Neuronal stem cell (in vitro differentiated cells): ENCODE measurements around the gene TMEM42.

Source experiments
- DNase-seq: peaks from one replicate; pipeline ENCODE4 v3.0.0-alpha.2; 2013; ENCODE audit warnings: low spot score
- H2AFZ ChIP-seq: one replicate; pipeline ENCODE4 v1.6.1; 2013; ENCODE audit warnings: mild to moderate bottlenecking, low read length, inconsistent platforms
- H2AK5ac ChIP-seq: 2 replicates; pipeline ENCODE4 v1.6.1; 2013; ENCODE audit warnings: low read depth, mild to moderate bottlenecking, inconsistent platforms, low read length, moderate library complexity, mixed read lengths
- H2BK120ac ChIP-seq: 2 replicates; pipeline ENCODE4 v1.6.1; 2013; ENCODE audit warnings: low read depth, mild to moderate bottlenecking, inconsistent platforms, low read length, moderate library complexity, mixed read lengths
- H2BK12ac ChIP-seq: one replicate; pipeline ENCODE4 v1.6.1; 2013; ENCODE audit warnings: low read length, inconsistent platforms
- H2BK15ac ChIP-seq: 2 replicates; pipeline ENCODE4 v1.6.1; 2013; ENCODE audit warnings: mild to moderate bottlenecking, low read length, inconsistent platforms, mixed read lengths
- H2BK5ac ChIP-seq: one replicate; pipeline ENCODE4 v1.6.1; 2013; ENCODE audit warnings: inconsistent platforms, mild to moderate bottlenecking, low read length, moderate library complexity
- H3K14ac ChIP-seq: one replicate; pipeline ENCODE4 v1.6.1; 2013; ENCODE audit warnings: low read length, inconsistent platforms
- H3K18ac ChIP-seq: 2 replicates; pipeline ENCODE4 v1.6.1; 2013; ENCODE audit warnings: low read length, inconsistent platforms
- H3K23ac ChIP-seq: 2 replicates; pipeline ENCODE4 v1.6.1; 2013; ENCODE audit warnings: low read depth, mild to moderate bottlenecking, mixed read lengths, low read length, inconsistent platforms; ENCODE audit not compliant: poor library complexity
- H3K27ac ChIP-seq: replicated peaks from 3 replicates; pipeline ENCODE4 v1.5.1; 2013; ENCODE audit warnings: low read length, inconsistent platforms
- H3K27me3 ChIP-seq, 3 experiments: 2 replicates each; pipeline ENCODE4 v1.6.1; 2013; ENCODE audit warnings: low read length in 3 of 3, mild to moderate bottlenecking in 2 of 3, inconsistent platforms in 1 of 3, low read depth in 1 of 3, mixed read lengths in 1 of 3, moderate library complexity in 1 of 3; ENCODE audit not compliant: control insufficient read depth in 3 of 3, insufficient read depth in 3 of 3
- H3K36me3 ChIP-seq, 2 donors: replicated peaks in 1 of 2; 2 replicates each; pipeline ENCODE4 v1.6.1; 2013; ENCODE audit warnings: low read length in 2 of 2; ENCODE audit not compliant: control insufficient read depth in 2 of 2, insufficient read depth in 2 of 2
- H3K4ac ChIP-seq: 2 replicates; pipeline ENCODE4 v1.6.1; 2013; ENCODE audit warnings: inconsistent platforms, mild to moderate bottlenecking, low read length, moderate library complexity
- H3K4me1 ChIP-seq, 2 donors: 1 replicate in 1 of 2; 2 replicates in 1 of 2; pipeline ENCODE4 v1.6.1; 2013; ENCODE audit warnings: low read length in 2 of 2, low read depth in 1 of 2; ENCODE audit not compliant: control insufficient read depth in 2 of 2, insufficient read depth in 1 of 2
- H3K4me2 ChIP-seq: one replicate; pipeline ENCODE4 v1.6.1; 2013; ENCODE audit warnings: mild to moderate bottlenecking, low read length, inconsistent platforms; ENCODE audit not compliant: insufficient read depth, poor library complexity, severe bottlenecking
- H3K4me3 ChIP-seq, 2 donors: 2 replicates each; pipeline ENCODE4 v1.5.1; 2013; ENCODE audit warnings: low read length in 2 of 2, mild to moderate bottlenecking in 2 of 2, inconsistent platforms in 1 of 2, moderate library complexity in 1 of 2
- H3K79me1 ChIP-seq: one replicate; pipeline ENCODE4 v1.6.1; 2013; ENCODE audit warnings: low read depth, mild to moderate bottlenecking, inconsistent platforms, low read length, moderate library complexity
- H3K9ac ChIP-seq: one replicate; pipeline ENCODE4 v1.6.1; 2013; ENCODE audit warnings: mild to moderate bottlenecking, low read depth, low read length, inconsistent platforms; ENCODE audit not compliant: poor library complexity
- H3K9me3 ChIP-seq, 2 donors: replicated peaks in 1 of 2; 2 replicates each; pipeline versions ENCODE3 to v1.6.1; 2013; ENCODE audit warnings: low read length in 2 of 2, mild to moderate bottlenecking in 2 of 2, inconsistent platforms in 1 of 2, low read depth in 1 of 2, mixed read lengths in 1 of 2, moderate library complexity in 1 of 2; ENCODE audit not compliant: control insufficient read depth in 2 of 2, insufficient read depth in 1 of 2
- H4K8ac ChIP-seq: one replicate; pipeline ENCODE4 v1.6.1; 2013; ENCODE audit warnings: low read depth, mild to moderate bottlenecking, inconsistent platforms, low read length, moderate library complexity
- H4K91ac ChIP-seq: one replicate; pipeline ENCODE4 v1.6.1; 2013; ENCODE audit warnings: low read length, low read depth, mild to moderate bottlenecking, inconsistent platforms; ENCODE audit not compliant: poor library complexity
- WGBS, 2 donors: extraction: QIAGEN DNeasy Blood & Tissue Kit; methylation state at CpG; one replicate each; pipeline ENCODE4 v1.1.7; 2013; ENCODE audit warnings: missing lambda C conversion rate in 2 of 2, mixed read lengths in 1 of 2; ENCODE audit not compliant: insufficient read length in 2 of 2, insufficient replicate concordance in 1 of 2; ENCODE audit errors: extremely low coverage in 2 of 2; 5-methylcytosine and 5-hydroxymethylcytosine counted together

The TMEM42 gene

GRCh38 chr3:44906997-44907396 lies 45.3 kb downstream of the TMEM42 start:
- Histone ChIP-seq H4K8ac (no peak overlapping the region), H3K36me3 (no peaks in the 10 kb centered on the region), H2BK15ac (no peak overlapping the region), H3K4me3 (no peak overlapping the region), H3K14ac (no peak overlapping the region), H3K4me2 (no peak overlapping the region), H2AK5ac (no peak overlapping the region), H4K91ac (no peak overlapping the region), H3K9me3 (peaks cover 6 to 12% of the 10 kb centered on the region in 2 donors), H3K18ac (no peak overlapping the region), H3K9ac (no peak overlapping the region), H2AFZ (no peak overlapping the region), H2BK12ac (no peak overlapping the region), H2BK5ac (no peak overlapping the region), H2BK120ac (no peak overlapping the region), H3K4me1 (no peaks in the 10 kb centered on the region), H3K23ac (no peak overlapping the region), H3K27ac (no peak overlapping the region), H3K27me3 (no peaks in the 10 kb centered on the region), H3K79me1 (no peaks in the 10 kb centered on the region), H3K4ac (no peak overlapping the region)
- DNase-seq = no peak
- WGBS, 2 donors = no CpG with 5 or more reads among the region's 4 CpGs

GRCh38 chr3:44907612-44908011 lies 45.9 kb downstream of the TMEM42 start:
- H3K9ac ChIP-seq = no peak overlapping the region
- no peak overlapping the region for H4K91ac ChIP-seq
- no peak for DNase-seq
- H3K27me3 ChIP-seq = no peaks in the 10 kb centered on the region
- no CpG with 5 or more reads among the region's 4 CpGs for WGBS, 2 donors
- H2BK15ac ChIP-seq = no peak overlapping the region
- no peak overlapping the region for H3K14ac ChIP-seq
- no peak overlapping the region for H2AK5ac ChIP-seq
- no peak overlapping the region for H2BK5ac ChIP-seq
- no peak overlapping the region for H4K8ac ChIP-seq
- H3K27ac ChIP-seq = no peak overlapping the region
- no peak overlapping the region for H3K23ac ChIP-seq
- H3K4me1 ChIP-seq = no peaks in the 10 kb centered on the region
- H3K36me3 ChIP-seq = no peaks in the 10 kb centered on the region
- no peak overlapping the region for H3K18ac ChIP-seq
- H3K4me2 ChIP-seq = no peak overlapping the region
- H2BK12ac ChIP-seq = no peak overlapping the region
- H2BK120ac ChIP-seq = no peak overlapping the region
- no peak overlapping the region for H3K4ac ChIP-seq
- no peak overlapping the region for H3K4me3 ChIP-seq
- no peaks in the 10 kb centered on the region for H3K79me1 ChIP-seq
- no peak overlapping the region for H2AFZ ChIP-seq
- peaks cover 6 to 12% of the 10 kb centered on the region in 2 donors for H3K9me3 ChIP-seq

- no CpG with 5 or more reads among the region's 2 CpGs for WGBS, 2 donors
- H3K14ac ChIP-seq = no peak overlapping the region
- H2BK120ac ChIP-seq = no peak overlapping the region
- no peak overlapping the region for H3K9ac ChIP-seq
- no peak overlapping the region for H2BK12ac ChIP-seq
- H2BK15ac ChIP-seq = no peak overlapping the region
- no peaks in the 10 kb centered on the region for H3K36me3 ChIP-seq
- no peak overlapping the region for H2AK5ac ChIP-seq
- H3K27ac ChIP-seq = no peak overlapping the region
- no peak overlapping the region for H3K4ac ChIP-seq
- H2AFZ ChIP-seq = no peak overlapping the region
- no peak overlapping the region for H3K4me2 ChIP-seq
- H3K23ac ChIP-seq = no peak overlapping the region
- H3K79me1 ChIP-seq = no peaks in the 10 kb centered on the region
- no peak overlapping the region for H2BK5ac ChIP-seq
- H3K18ac ChIP-seq = no peak overlapping the region
- H3K9me3 ChIP-seq = peaks cover 6 to 12% of the 10 kb centered on the region in 2 donors
- no peak overlapping the region for H4K8ac ChIP-seq
- no peak overlapping the region for H3K4me3 ChIP-seq
- no peaks in the 10 kb centered on the region for H3K4me1 ChIP-seq
- H4K91ac ChIP-seq = no peak overlapping the region
- H3K27me3 ChIP-seq = no peaks in the 10 kb centered on the region
- DNase-seq = no peak
Observed at GRCh38 chr3:44909063-44909462, 47.4 kb downstream of the TMEM42 start.

GRCh38 chr3:44910693-44911092 lies 49.0 kb downstream of the TMEM42 start:
- Histone ChIP-seq H3K4me1 (no peaks in the 10 kb centered on the region), H2AK5ac (no peak overlapping the region), H3K14ac (no peak overlapping the region), H3K79me1 (no peaks in the 10 kb centered on the region), H2BK5ac (no peak overlapping the region), H2BK15ac (no peak overlapping the region), H3K23ac (no peak overlapping the region), H3K27ac (no peak overlapping the region), H3K36me3 (no peaks in the 10 kb centered on the region), H3K4me3 (no peak overlapping the region), H2AFZ (no peak overlapping the region), H3K18ac (no peak overlapping the region), H3K27me3 (no peaks in the 10 kb centered on the region), H4K8ac (no peak overlapping the region), H3K9ac (no peak overlapping the region), H4K91ac (no peak overlapping the region), H2BK12ac (no peak overlapping the region), H3K4me2 (no peak overlapping the region), H3K9me3 (peaks cover 6 to 8% of the 10 kb centered on the region in 2 donors), H3K4ac (no peak overlapping the region), H2BK120ac (no peak overlapping the region)
- WGBS, 2 donors = no CpG with 5 or more reads among the region's 3 CpGs
- DNase-seq = no peak
